H9 (cell line): ENCODE data around the gene DUSP18. TPM values are rescaled to one million over a fixed set of nuclear protein-coding genes. Genes with fewer than 3 reads are reported as not detected.

Experiments
- DNase-seq: peaks from one replicate; pipeline ENCODE4 v3.0.0-alpha.2; 2017
- H2AFZ ChIP-seq: one replicate; pipeline ENCODE4 v1.6.1; 2013; ENCODE audit warnings: mild to moderate bottlenecking, low read length, control low read depth, moderate library complexity
- H2AK5ac ChIP-seq: 2 replicates; pipeline ENCODE4 v1.6.1; 2013; ENCODE audit warnings: low read length, control low read depth, mixed read lengths; ENCODE audit not compliant: insufficient read length
- H2BK120ac ChIP-seq: one replicate; pipeline ENCODE4 v1.6.1; 2013; ENCODE audit warnings: low read depth, mild to moderate bottlenecking, low read length, control low read depth, inconsistent platforms; ENCODE audit not compliant: poor library complexity, severe bottlenecking
- H2BK12ac ChIP-seq: 2 replicates; pipeline ENCODE4 v1.6.1; 2013; ENCODE audit warnings: low read length, control low read depth, mixed read lengths, low read depth; ENCODE audit not compliant: insufficient read length
- H2BK15ac ChIP-seq: 2 replicates; pipeline ENCODE4 v1.6.1; 2013; ENCODE audit warnings: low read depth, low read length, control low read depth
- H2BK20ac ChIP-seq: one replicate; pipeline ENCODE4 v1.6.1; 2013; ENCODE audit warnings: low read depth, mild to moderate bottlenecking, low read length, control low read depth, inconsistent platforms; ENCODE audit not compliant: poor library complexity, severe bottlenecking
- H2BK5ac ChIP-seq: 2 replicates; pipeline ENCODE4 v1.6.1; 2013; ENCODE audit warnings: low read length, control low read depth, mixed read lengths; ENCODE audit not compliant: insufficient read length
- H3K14ac ChIP-seq: 2 replicates; pipeline ENCODE4 v1.6.1; 2013; ENCODE audit warnings: low read length, control low read depth; ENCODE audit not compliant: insufficient read depth
- H3K18ac ChIP-seq: 2 replicates; pipeline ENCODE4 v1.6.1; 2013; ENCODE audit warnings: low read depth, mild to moderate bottlenecking, mixed read lengths, low read length, control low read depth; ENCODE audit not compliant: insufficient read length
- H3K23ac ChIP-seq: 2 replicates; pipeline ENCODE4 v1.6.1; 2013; ENCODE audit warnings: low read length, control low read depth, mixed read lengths, low read depth; ENCODE audit not compliant: insufficient read length
- H3K23me2 ChIP-seq: 2 replicates; pipeline ENCODE4 v1.6.1; 2013; ENCODE audit warnings: low read depth, mild to moderate bottlenecking, mixed read lengths, low read length, control low read depth; ENCODE audit not compliant: insufficient read length, poor library complexity, severe bottlenecking
- H3K27ac ChIP-seq: 2 replicates; pipeline ENCODE4 v1.5.1; 2013; ENCODE audit warnings: low read length, control low read depth, mixed read lengths, low read depth; ENCODE audit not compliant: insufficient read length
- H3K27me3 ChIP-seq: 2 replicates; pipeline ENCODE4 v1.6.1; 2013; ENCODE audit warnings: low read length, control low read depth, inconsistent platforms; ENCODE audit not compliant: insufficient read depth
- H3K4ac ChIP-seq: 2 replicates; pipeline ENCODE4 v1.6.1; 2013; ENCODE audit warnings: low read depth, mild to moderate bottlenecking, control low read depth, inconsistent platforms, low read length, moderate library complexity
- H3K4me1 ChIP-seq: 2 replicates; pipeline ENCODE4 v1.6.1; 2013; ENCODE audit warnings: low read length, control low read depth, inconsistent platforms; ENCODE audit not compliant: insufficient read depth
- H3K4me2 ChIP-seq: 2 replicates; pipeline ENCODE4 v1.6.1; 2013; ENCODE audit warnings: low read length, control low read depth, mixed read lengths; ENCODE audit not compliant: insufficient read length, insufficient read depth
- H3K56ac ChIP-seq: 2 replicates; pipeline ENCODE4 v1.6.1; 2013; ENCODE audit warnings: low read depth, mild to moderate bottlenecking, mixed read lengths, low read length, control low read depth; ENCODE audit not compliant: insufficient read length
- H3K79me1 ChIP-seq: 2 replicates; pipeline ENCODE4 v1.6.1; 2013; ENCODE audit warnings: low read depth, mild to moderate bottlenecking, moderate library complexity, low read length, control low read depth, inconsistent platforms; ENCODE audit not compliant: insufficient read depth, poor library complexity, severe bottlenecking
- H3K79me2 ChIP-seq: 2 replicates; pipeline ENCODE4 v1.6.1; 2013; ENCODE audit warnings: low read length, control low read depth, inconsistent platforms; ENCODE audit not compliant: insufficient read depth
- H3K9ac ChIP-seq: 2 replicates; pipeline ENCODE4 v1.6.1; 2013; ENCODE audit warnings: low read length, control low read depth, mixed read lengths; ENCODE audit not compliant: insufficient read length; ENCODE audit errors: extremely low read depth
- H3K9me3 ChIP-seq: one replicate; pipeline ENCODE4 v1.6.1; 2013; ENCODE audit warnings: low read depth, low read length, inconsistent platforms; ENCODE audit not compliant: control insufficient read depth
- H3T11ph ChIP-seq: one replicate; pipeline ENCODE4 v1.6.1; 2013; ENCODE audit warnings: mild to moderate bottlenecking, low read length, control low read depth, inconsistent platforms
- H4K20me1 ChIP-seq: one replicate; pipeline ENCODE4 v1.6.1; 2013; ENCODE audit not compliant: control insufficient read depth, insufficient read length, insufficient read depth
- H4K5ac ChIP-seq: 2 replicates; pipeline ENCODE4 v1.6.1; 2013; ENCODE audit warnings: low read depth, mild to moderate bottlenecking, mixed read lengths, low read length, control low read depth; ENCODE audit not compliant: insufficient read length
- H4K8ac ChIP-seq: replicated peaks from 2 replicates; pipeline ENCODE4 v1.6.1; 2013; ENCODE audit warnings: low read length, control low read depth, mixed read lengths, low read depth; ENCODE audit not compliant: insufficient read length
- H4K91ac ChIP-seq: 2 replicates; pipeline ENCODE4 v1.6.1; 2013; ENCODE audit warnings: low read depth, mild to moderate bottlenecking, moderate library complexity, mixed read lengths, low read length, control low read depth; ENCODE audit not compliant: insufficient read length
- H3K27ac Mint-ChIP-seq, 3 experiments: 2 replicates in 2 of 3; 3 replicates in 1 of 3; pipeline ENCODE4 v1.8.0; 2020 to 2021; ENCODE audit warnings: mixed read lengths in 3 of 3, mild to moderate bottlenecking in 1 of 3, moderate library complexity in 1 of 3
- H3K27me3 Mint-ChIP-seq: 2 replicates; pipeline ENCODE4 v1.8.0; 2021; ENCODE audit warnings: low read depth, mild to moderate bottlenecking, moderate library complexity, mixed read lengths
- H3K36me3 Mint-ChIP-seq, 3 experiments: 2 replicates in 2 of 3; 3 replicates in 1 of 3; pipeline ENCODE4 v1.8.0; 2020 to 2021; ENCODE audit warnings: low read depth in 3 of 3, mixed read lengths in 3 of 3; ENCODE audit not compliant: insufficient read depth in 1 of 3
- H3K4me1 Mint-ChIP-seq, 2 experiments: 2 replicates each; pipeline ENCODE4 v1.8.0; 2020; ENCODE audit warnings: mixed read lengths in 2 of 2
- H3K4me3 Mint-ChIP-seq, 2 experiments: 2 replicates in 1 of 2; 3 replicates in 1 of 2; pipeline ENCODE4 v1.8.0; 2020 to 2021; ENCODE audit warnings: mild to moderate bottlenecking in 2 of 2, mixed read lengths in 2 of 2, moderate library complexity in 1 of 2
- H3K9me3 Mint-ChIP-seq, 2 experiments: 2 replicates in 1 of 2; 3 replicates in 1 of 2; pipeline ENCODE4 v1.8.0; 2020; ENCODE audit warnings: mild to moderate bottlenecking in 2 of 2, mixed read lengths in 2 of 2, moderate library complexity in 1 of 2
- CTCF ChIP-seq: fragments of 200-600 bp; sonication (generic); conservative IDR thresholded peaks from 3 replicates; pipeline ENCODE4 v1.8.0; 2021; ENCODE audit warnings: antibody characterized with exemption, mild to moderate bottlenecking
- WGBS: extraction: QIAGEN DNeasy Blood & Tissue Kit; methylation state at CpG from one replicate; pipeline ENCODE4 v1.1.7; 2013; ENCODE audit warnings: missing lambda C conversion rate, low lambda C conversion rate, mixed read lengths; ENCODE audit not compliant: insufficient read length; ENCODE audit errors: extremely low coverage; 5-methylcytosine and 5-hydroxymethylcytosine counted together
- total RNA-seq: library from RNA; stranded (reverse); gene quantifications from 2 replicates; pipeline ENCODE4 v1.2.1, GENCODE V29; 2021

DUSP18 gene
- total RNA-seq, 1 experiment from 2014 or later, result 2.6 TPM

- H3K79me2 ChIP-seq, result no peaks in the 10 kb centered on the region
- H3K4me3 Mint-ChIP-seq, result no peak overlapping the region
- no peaks in the 10 kb centered on the region for H3K79me1 ChIP-seq
- no peak overlapping the region for H2AK5ac ChIP-seq
- peaks cover 38% of the 10 kb centered on the region for H3K27me3 Mint-ChIP-seq
- no peak overlapping the region for H3K14ac ChIP-seq
- no peak overlapping the region for H2BK15ac ChIP-seq
- H3K27ac Mint-ChIP-seq, result no peak overlapping the region
- no peaks in the 10 kb centered on the region for H3K9me3 Mint-ChIP-seq
- no peak overlapping the region for H3K9ac ChIP-seq
- DNase-seq, result no peak
- TF ChIP-seq CTCF, result no peak
- H3K23ac ChIP-seq, result no peak overlapping the region
- no peak overlapping the region for H3K4ac ChIP-seq
- H3T11ph ChIP-seq, result no peak overlapping the region
- no peak overlapping the region for H4K5ac ChIP-seq
- H3K4me2 ChIP-seq, result no peak overlapping the region
- no peaks in the 10 kb centered on the region; a peak in 1 of 7 replicates for H3K36me3 Mint-ChIP-seq
- H3K4me1 ChIP-seq, result no peaks in the 10 kb centered on the region
- no peak overlapping the region for H3K56ac ChIP-seq
- no peaks in the 10 kb centered on the region for H3K9me3 ChIP-seq
- no peak overlapping the region for H2BK5ac ChIP-seq
- H3K4me1 Mint-ChIP-seq, result peaks cover 8 to 9% of the 10 kb centered on the region in 2 experiments
- peaks cover 4% of the 10 kb centered on the region for H3K23me2 ChIP-seq
- no peak overlapping the region for H2BK12ac ChIP-seq
- H2BK20ac ChIP-seq, result no peak overlapping the region
- H4K91ac ChIP-seq, result no peak overlapping the region
- no peak overlapping the region for H3K18ac ChIP-seq
- H2BK120ac ChIP-seq, result no peak overlapping the region
- peaks cover 6% of the 10 kb centered on the region; the same call in 1 of the 2 replicates for H3K27me3 ChIP-seq
- H3K27ac ChIP-seq, result no peak overlapping the region
- H4K20me1 ChIP-seq, result no peaks in the 10 kb centered on the region
- no peak overlapping the region for H4K8ac ChIP-seq
- H2AFZ ChIP-seq, result no peak overlapping the region
- no CpG with 5 or more reads among the region's 4 CpGs for WGBS
Observed at GRCh38 chr22:30673136-30673535, 5.5 kb upstream of the DUSP18 start.
